CD4-positive, alpha-beta T cell treated with Interleukin-4 for 1 hour (primary cell): ENCODE measurements around the gene SIDT1.
A peak's percentile ranks its signal among the peaks of the same experiment; 100 is the strongest.

ENCODE experiments used
- DNase-seq, 2 donors: peaks; one replicate each; pipeline ENCODE4 v3.0.0-alpha.2; 2020 to 2022

Gene SIDT1

DNA sequence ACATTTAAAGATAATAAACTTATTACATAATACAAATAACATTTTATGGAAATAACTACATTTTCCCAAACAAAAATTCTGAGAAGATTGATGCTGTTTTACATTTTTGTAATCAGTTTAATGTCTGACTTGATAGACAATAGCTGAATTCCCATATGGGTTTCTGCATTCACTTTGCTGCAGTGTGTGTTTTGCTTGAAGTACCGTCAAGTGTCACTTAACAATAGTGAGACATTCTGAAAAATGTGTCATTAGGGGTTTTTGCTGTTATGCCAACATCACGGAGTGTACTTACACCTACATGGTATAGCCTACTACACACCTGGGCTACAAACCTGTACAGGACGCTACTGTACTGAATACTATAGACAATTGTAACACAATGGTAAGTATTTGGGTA is 106.6 kb downstream of the SIDT1 start:
- DNase-seq: no peak

DNA sequence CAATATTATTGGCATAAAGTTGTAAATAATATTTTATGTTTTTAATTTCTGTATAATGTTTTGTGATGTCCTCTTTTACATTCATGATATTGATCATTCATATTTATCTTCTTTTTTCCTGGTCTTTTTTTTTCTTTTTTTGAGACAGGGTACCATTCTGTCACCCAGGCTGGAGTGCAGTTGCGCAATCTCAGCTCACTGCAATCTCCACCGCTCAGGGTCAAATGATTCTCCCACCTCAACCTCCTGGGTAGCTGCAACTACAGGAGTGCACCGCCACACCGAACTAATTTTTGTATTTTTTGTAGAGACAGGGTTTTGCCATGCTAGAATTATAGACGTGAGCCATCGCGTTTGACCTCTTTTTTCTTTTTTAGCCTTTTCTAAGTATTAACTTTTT is 111.2 kb downstream of the SIDT1 start:
- no peak for DNase-seq

DNA sequence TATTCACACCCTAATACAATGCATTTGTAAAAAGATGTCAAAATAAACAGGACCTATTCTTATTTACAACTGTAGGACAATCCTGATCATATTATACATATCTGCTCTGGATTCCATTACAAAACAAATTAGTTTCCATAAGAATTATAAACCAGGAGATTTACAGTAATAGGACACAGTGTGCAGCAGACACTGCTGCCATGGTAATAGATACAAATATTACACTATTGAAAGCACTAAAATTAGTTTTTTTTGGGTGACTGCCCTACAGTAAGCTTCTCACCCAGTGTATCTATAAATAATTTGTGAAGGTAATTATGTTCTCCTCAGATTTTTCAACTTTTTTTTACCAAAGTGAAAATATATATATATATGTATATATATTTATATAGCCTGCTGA is 116.2 kb downstream of the SIDT1 start:
- no peak for DNase-seq

DNA sequence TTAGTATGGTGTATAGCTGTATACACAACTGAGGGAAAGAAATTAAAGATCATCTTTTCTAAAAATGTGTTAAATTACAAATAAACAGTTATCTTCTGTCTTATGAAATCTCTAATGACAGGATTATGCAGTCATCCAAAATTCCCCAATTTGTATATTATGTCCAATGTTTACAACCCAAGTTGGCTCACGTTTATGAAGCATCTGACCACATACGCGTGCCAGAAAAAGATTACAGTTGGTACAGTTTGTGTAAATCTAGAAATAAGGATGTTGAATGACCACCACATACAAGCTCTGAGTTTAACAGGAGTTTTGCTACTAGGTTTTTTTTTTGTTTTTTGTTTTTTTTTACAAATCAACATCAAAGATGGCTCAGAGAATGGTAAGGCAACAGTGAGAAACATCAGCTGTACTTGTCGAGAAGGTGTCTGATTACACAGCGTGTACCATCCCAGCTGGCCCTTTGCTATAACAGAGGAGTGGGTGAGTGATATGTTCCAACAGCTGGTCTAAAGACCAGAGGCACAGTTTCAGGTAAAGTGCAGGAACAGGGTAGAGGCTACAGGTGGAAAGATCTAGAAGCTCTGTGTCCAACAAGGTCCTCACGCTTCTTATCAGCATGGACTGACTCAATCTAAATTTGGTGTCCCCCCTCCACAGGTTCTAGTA is 117.0 kb downstream of the SIDT1 start:
- DNase-seq: no peak

- no peak for DNase-seq
These were observed 122.0 kb downstream of the SIDT1 start for GRCh38 chr3:113654310-113654709.

GRCh38 chr3:113654851-113655250 is 122.5 kb downstream of the SIDT1 start:
- DNase-seq: no peak

DNA sequence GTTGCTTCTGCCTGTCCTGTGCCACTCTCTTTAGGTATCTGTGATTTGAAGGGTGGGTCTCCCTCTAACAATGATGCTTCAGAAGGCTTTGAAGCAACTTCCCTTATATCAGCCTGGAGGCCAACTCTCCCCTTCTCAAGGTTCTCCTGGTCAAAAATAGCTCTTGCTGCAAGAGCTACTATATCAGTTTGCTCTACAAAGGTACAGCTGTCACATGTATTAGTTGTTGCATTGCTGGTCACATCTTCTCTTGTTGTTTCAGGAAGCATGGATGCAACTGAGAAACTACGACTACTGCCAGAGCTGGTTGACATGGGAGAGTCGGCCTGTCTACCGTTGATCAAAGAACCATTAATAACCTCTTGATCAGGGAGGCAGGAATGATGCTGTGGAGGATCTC is 125.8 kb downstream of the SIDT1 start:
- DNase-seq: no peak

GRCh38 chr3:113659101-113659541 is 126.8 kb downstream of the SIDT1 start:
- peak in 1 of 2 donors; percentile 24 for DNase-seq

DNA sequence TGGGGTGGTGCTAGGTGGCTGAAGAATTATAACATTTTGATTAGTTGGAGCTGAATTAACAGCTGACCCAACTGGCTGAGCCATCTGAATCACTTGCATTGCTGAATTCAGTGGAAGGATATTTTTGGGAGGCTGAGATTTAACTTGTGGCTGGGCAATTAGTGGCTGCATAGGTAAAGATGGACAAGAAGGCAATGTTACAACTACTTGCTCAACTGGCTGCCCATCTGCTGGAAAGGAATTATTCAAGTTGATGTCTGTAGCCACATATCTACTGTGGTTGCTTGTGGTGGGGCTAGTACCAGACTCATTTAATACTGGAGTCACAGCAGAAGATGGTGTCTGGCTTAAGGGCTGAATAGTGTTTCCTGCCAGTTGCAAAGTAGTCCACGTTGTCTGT is 127.6 kb downstream of the SIDT1 start:
- DNase-seq: no peak

DNA sequence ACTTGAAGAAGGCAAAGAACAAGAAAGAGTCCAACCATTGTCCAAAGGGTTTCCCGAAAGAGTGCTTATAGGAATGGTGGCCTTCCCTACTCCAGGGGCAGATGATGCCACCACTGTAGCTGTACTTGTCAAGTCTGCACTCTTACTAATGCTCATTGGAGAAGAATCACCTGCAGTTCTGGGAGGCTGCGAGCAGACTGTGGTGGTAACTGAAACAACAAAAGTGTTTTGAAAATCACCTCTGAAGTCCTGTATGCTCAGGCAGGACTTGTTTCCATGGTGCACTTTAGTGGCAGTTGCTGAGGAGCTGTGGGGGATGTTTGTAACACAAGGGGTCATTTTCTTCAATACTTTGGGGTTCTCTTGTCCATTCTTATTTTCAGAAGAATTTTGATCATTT is 128.1 kb downstream of the SIDT1 start:
- no peak for DNase-seq

DNA sequence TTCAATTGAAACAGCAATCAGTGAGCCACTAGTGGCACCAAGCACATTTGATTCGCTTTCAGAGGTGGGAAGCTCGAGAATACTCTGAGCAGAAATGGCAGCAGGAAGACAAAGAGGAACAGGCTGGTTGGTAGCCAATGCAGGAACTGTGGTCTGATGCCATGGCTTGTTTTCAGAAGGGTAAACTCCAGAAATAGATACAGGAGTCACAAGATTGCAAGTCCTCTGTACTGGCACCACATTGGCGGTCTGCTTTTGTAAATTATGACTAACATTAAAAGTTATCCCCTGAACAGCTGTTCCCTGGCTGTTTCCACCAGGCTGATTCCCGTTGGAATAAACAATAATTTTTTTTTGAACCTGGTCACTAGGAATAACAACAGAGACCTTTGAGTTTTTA is 128.5 kb downstream of the SIDT1 start:
- DNase-seq: peak in 1 of 2 donors; percentile 21

DNA sequence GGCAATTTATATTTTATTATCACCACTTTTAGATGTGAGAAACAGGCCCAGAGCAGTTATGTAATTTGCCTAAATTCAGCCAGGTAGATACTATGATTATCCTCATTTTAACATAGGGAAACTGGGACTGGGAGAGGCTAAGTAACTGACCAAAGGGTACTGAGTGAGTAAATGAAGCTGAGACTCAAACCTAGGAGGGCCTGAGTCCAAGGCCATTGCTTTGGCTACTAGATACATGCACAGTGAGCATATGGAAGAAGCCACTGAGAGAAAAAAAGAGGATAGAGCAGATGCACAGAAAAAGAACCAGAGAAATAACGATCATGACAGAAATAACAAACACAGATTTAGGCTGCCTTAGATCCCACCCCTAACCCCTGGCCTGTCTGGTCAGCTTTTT is 130.5 kb downstream of the SIDT1 start:
- DNase-seq: no peak

- DNase-seq: no peak
These were observed 131.0 kb downstream of the SIDT1 start for GRCh38 chr3:113663324-113663750.

DNA sequence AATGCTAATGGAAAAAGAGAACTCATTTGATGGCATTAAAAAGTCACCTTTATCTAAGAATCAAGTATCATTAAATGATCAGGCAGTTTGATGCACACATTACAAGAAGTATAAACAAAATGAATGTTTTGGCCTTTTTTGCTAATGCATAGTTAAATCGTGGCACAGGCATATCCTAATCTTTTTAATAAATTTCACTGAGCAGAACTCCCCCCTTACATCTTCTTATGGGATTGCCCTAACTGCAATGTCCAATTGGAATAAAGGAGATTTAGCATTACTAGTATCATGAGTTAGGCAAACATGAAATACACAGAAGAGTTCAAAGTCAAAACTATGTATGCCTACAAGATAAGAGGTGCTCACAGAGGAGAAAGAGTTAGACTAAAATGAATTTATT is 131.4 kb downstream of the SIDT1 start:
- no peak for DNase-seq

DNA sequence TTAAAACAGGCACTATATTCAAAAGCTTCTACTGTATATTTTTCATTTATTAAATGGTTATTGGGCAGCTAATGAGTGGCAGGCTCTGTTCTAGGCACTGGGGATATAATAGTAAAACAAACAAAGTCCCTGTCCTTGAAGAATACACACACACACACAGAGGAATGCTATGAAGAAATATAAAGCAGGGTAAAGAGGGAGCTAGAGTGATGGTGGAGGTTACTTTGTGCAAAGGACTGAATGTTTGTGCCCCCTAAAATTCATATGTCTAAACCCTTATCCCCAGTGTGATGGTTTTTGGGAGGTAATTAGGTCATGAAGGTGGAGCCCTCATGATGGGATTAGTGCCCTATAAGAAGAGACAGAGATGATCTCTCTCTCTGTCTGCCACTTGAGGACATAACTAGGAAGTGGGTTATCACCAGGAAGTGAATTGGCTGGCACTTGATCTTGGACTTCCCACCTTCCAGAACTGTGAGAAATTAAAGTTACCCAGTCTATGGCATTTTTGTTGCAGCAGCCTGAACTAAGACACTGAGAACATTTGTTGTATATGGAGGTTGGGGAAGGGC is 132.3 kb downstream of the SIDT1 start:
- no peak for DNase-seq

DNA sequence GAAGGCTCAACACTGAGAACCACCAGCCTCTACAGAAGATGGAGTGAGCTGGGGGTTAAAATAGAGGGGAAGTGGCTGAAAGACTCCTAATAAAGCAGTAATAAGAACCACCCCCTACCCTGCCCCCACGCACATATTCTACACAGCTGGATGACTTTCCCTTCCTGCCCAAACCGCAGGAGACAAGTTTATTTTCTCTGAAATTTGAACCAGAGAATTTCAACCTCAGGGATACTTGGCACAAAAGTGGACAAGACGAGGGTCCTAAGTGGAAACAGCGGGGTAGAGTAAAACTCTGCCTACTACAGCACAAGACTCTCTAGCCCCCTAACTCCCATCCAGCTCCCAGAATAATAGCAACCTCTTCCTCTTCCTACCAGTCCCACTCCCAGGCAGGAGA is 135.7 kb downstream of the SIDT1 start:
- DNase-seq: no peak

- no peak for DNase-seq
These were observed 141.2 kb downstream of the SIDT1 start for GRCh38 chr3:113673593-113673992.

GRCh38 chr3:113676261-113676660 is 143.9 kb downstream of the SIDT1 start:
- peak in 1 of 2 donors; percentile 23 for DNase-seq

GRCh38 chr3:113677737-113678136 is 145.4 kb downstream of the SIDT1 start:
- no peak for DNase-seq

DNA sequence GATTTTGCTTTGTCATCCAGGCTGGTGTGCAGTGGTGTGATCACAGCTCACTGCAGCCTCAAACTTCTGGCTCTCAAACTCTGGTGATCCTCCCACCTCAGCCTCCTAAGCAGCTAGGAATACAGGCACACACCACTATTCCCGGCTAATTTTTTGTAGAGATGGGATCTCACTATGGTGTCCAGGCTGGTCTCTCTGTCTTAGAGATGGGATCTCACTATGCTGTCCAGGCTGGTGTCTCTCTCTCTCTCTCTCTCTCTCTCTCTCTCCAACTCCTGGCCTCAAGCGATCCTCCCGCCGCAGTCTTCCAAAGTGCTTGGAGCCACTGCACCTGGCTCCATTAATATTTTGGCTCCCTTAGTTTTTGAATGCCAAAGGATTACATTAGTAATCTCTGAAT is 146.4 kb downstream of the SIDT1 start:
- no peak for DNase-seq
